Hematopoietic multipotent progenitor cell (in vitro differentiated cells): ENCODE results near the gene ZEB2. TPM values are rescaled to one million over a fixed set of nuclear protein-coding genes. Genes with fewer than 3 reads are reported as not detected.
A peak's percentile ranks its signal among the peaks of the same experiment; 100 is the strongest.

Experiments used
- DNase-seq, 3 donors: peaks; one replicate each; pipeline ENCODE4 v3.0.0-alpha.2; 2011 to 2015; ENCODE audit warnings: low read depth in 2 of 3, low spot score in 2 of 3
- total RNA-seq: library from RNA; depleted of rRNA; stranded (reverse); fragments of >200 nt; gene quantifications from one replicate; pipeline ENCODE4 v1.2.3, GENCODE V29; 2012

The ZEB2 gene
- total RNA-seq, 1 donor: 117 TPM

DNA sequence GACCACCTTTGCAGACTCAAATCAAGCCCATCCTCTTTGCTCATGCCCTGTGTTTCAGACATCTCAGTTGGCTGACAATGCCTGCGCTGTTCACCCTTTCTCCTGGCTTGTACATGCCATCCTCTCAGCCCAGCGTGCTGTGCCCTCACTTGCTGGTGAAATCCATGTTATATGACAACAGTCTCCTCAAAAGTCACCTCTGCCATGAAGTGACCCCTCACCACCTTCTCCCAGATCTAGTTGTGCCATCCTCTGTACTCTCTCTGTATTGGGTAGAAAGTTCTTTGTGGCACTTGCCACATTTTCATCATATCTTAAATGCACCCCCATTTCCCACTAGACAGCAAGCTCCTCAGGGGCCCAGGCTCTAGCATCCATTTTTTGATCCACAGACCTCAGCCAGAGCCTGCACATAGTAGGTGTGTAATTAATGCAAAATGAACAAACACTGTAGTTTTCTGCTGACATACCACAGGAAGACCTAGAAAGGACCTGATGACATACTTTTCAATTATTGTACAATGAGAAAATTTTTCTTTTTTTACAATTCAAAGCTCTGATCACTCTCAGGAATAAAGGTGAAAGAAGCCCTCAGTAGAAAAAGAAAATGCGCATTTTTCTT is 22.8 kb downstream of the ZEB2 start:
- no peak for DNase-seq

DNA sequence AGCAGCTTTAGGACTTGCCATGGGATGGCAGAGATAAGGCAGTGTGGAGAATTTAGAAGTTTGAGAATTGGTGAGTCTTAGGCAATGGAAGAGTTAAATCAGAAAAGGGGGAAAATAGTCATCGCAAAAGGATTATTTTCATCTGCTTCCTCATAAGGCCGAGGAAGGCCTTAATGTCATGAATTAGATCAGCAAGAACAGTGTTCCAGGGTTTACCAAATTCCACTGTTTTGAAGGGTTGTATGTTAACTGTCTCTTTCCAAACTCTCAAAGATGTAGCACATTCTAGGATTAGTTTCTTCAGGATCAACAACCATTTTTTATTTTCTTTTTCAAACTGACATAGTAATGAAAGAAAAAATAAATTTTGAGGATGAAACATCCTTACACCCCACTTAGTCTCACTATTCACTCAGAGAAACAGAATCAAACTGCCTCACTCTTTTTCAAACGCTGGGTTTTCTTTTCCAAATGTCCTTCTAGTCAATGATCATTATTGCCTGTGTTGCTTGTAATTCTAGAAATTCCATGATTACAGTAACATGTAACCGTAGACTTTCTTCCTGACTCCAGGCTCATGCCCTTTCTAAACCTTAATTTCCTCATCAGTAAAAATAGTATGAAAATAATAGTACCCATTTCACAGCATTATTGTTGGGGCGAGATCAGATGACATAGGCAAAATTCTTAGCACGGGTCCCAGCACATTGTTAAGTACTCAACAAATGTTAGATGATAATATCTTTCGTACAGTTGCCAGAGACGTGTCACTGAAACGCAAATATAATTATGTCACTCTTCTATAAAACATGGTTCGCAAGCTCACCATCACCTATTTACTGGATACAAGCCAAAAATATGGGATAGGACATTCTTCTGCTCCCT is 23.6 kb downstream of the ZEB2 start:
- no peak for DNase-seq

DNA sequence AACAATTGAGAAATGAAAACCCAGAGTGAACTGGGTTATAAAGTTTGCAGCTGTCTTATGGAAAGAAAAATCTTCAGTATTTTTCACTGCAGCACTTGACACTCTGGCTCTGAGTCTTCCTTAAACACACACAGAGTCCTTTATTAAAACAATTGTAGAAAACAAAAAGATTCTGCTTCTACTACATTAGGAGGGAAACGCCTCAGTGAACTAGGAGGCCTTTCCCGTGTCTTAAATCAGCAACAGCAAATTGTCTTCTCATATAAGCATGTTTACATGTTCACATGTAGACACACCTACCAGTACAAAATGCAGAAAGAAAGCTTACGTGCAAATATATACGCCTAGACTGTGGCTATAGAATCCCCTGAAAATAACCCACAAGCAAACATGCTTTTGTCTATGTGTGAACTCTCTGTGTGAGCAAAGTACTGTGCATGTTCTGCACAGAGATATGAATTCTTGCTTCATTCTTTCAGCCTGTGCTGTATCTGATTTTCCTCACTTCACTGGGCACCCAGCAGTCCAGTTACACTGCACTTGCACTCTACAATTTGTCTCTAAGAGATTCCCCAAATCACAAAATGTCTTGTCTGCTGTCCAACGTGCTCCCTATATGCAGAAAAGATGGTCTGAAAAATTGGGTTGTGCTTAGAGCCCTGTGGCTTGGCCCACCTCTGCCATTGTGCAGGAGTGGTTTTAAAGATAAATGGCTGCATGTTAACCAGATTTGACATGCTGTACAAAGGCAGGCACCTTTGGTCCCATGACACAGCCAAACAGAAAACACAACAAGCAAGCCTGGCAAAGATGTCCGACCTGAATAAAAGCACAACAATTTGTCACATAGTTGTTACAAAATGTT is 24.5 kb downstream of the ZEB2 start:
- no peak for DNase-seq

DNA sequence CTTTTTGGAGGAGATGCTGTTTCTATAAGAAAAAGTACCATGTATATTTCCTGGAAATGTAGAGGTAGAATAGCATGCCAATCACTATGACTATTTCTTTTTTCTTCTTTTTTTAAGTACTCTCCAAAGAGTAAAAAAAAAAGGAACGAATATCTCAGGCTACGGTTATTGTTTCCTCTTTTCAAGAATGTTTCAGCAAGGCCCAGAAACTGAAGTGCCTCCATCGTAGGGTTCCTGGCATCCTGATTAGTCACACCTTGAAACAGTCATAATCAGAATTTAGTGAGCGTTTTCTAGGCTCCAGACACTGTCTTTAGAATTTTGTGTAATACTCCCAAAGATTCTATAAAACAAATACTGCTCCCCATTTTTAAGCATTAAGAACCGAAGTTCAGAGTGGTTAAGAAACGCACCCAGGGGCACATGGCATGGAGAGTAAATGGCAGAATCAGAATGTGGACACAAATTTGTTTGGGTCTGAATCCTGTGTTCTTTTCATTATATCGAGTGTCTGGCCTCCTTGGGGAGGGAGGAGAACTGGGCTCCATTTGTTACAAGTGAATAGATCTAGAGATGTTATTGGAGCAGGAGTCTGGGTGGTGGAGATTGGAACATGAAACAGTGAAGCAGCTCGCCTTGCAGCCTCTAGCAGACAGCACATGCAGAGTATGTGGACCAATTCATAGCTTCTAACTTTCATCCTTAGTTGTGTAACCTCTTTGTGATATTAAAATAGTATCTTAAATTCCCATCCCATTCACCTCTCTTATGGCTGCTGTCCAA is 26.7 kb downstream of the ZEB2 start:
- peak in 2 of 3 donors; percentile 58 to 75 for DNase-seq

DNA sequence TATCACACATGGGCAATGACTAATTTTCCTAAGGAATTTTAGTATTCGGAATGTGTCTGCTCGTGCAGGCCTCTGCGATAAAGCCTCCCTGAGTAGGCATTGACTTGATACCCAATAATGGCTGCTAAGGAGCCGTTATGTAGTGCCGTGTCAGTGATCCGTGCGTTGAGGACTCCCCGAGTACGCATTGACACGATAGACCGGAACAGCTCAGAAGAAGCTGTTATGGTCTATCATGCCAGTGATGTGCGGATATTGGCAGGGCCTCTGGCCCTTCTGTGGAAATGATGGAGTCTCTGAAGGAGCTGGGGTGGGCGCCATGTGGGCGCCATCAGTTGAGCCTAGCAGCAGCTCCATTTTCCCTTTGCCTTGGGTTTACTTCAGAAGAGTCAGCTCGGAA is 29.1 kb downstream of the ZEB2 start:
- DNase-seq: no peak

DNA sequence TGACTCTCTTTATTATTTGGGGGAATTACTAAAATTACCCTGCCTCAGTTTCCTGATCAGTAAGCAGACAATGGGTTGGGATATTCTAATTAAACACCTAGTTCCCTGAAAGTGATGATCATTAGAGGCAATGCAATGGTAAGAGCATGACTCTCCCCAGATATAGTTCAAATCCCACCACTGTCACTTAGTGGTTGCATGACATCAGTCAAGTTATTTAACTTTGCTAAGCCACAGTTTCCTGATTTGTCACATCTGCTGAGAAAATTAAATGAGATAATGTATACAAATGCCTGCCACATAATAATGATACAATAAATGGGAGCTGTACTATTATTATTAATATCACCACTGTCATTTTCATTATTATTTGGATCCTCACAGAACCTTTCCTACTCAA is 29.9 kb downstream of the ZEB2 start:
- DNase-seq: peak in 1 of 3 donors; percentile 24

DNA sequence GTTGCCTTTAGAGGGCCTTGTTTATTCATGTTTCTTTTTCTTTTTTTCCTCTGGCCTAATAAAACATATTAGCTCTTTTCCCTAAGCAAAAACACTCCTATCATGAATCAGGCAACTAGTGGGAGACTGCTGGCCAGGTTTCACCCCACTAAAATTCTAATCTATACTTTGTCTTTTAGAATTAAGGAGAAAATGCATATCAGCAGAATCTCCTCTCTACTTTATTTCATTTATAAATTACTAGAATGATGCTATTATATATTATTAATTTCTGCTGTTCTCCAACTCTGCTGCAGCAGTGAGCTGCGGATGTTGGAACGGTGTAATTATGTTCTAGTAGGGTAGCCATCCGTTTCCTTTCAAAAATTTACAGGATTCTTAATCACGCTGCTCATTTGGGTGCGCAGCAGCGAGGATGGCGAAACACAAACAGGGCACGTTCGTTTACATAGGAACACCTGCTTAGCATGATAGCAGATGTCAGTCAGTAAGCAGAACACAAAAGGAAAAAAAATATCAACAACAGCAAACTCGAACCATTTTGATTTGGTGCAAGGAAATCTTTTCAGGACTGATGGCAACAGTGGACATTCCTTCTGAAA is 30.5 kb downstream of the ZEB2 start:
- DNase-seq: no peak

DNA sequence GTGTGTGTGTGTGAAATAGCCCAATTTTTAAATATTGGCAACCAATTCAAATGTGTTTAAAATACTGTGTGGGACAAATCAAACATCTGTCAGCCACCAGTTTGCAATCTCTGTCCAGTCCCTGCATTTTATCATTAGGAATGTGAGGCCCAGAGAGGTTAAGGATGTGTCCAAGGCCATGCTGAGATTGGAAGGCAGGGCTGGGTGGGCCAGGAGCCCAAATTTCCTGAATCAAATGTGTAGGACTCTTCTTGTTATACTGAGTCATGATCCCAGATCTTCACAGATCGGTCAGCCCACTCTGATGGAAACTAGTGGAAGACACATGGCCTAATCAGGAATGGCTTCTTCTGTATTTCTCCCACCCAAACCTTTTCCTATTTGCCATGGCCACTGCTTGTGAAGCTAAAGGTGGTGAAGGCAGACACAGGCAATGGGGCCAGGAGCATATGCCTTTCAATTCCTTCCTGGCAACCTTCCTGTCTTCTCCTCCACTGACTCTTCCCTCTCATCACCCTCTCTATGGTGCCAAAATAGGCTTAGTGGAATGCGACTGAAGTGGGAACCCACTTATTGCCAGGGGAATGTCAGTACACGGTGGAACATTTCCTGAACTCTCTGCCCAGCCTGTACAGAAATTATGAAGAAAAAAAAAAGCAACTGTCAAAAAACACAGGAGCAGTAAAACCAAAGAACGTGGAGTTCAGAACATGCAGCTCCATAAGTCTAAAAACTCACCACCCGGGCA is 35.5 kb downstream of the ZEB2 start:
- DNase-seq: no peak

DNA sequence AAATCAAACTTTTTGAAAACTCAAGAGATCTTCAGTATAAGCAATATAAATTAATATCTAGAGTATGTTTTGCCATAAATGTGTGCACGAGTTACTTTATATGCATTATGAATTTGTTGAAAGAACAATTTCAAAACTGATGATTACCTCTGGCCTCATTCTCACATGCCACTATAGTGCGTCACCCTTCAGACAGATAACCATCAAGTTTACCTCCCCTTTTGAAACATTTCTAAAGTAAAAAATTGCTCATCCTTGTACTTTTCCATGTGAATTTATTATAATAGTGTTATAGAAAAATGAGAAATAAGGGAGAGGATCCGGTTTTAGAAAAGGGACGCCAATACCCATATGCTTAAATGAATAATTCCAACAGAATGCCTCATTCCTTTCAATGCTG is 38.3 kb downstream of the ZEB2 start:
- no peak for DNase-seq

DNA sequence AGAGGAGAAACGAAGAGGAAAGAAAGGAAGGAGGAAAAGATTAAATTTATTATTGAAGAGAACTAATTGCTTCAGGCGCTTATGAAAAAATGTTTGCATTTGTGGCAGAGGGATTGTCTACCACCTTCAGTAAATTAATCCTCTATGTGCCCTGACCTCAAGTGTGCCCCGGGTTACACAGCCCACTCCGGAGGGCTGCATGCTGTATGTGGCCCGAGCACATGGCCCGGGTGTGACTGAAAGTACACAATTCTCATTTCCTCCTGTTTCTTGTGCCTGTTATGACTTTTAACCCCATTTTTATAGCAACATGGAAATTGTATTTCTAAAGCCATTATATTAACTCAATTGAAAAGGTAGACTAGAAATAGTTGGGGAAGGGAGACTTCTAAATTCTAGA is 38.8 kb downstream of the ZEB2 start:
- no peak for DNase-seq

DNA sequence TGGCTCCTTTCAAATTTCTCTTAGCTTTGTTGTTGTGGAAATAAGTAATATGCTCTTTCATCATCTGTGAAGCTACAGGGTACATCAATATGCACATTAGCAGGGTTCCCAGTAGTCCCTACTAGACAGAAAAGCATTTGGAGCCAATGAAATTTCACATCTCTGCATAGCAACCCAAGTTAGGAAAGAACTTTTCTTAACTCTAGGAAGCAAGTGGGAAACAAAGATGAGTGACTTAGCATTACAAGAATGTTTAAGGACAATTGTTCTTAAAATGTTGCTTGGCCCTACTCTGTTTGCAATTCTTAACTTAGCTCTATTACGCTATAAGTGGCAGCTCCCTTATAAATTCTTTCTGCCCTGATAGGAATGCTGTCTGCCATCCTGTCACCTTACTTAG is 39.6 kb downstream of the ZEB2 start:
- DNase-seq: no peak

DNA sequence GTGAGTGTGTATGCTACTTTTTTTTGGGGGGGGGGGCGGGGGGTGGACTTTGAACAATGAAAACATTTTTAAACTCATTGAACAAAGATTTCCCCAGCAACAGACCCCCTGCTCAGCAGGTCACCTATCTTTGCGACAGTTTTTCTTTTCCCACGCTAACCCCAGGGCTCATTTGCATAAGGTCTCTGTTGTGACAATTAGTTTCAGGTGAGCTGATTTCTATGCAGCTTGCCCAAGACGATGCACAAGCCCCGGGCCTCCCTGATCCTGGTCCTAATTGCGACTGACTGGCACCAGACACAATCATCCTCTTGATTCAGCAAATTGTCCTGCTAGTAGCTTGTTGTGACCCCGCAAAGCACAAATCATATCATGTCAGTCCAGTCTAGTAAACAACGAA is 40.3 kb downstream of the ZEB2 start:
- DNase-seq: no peak

DNA sequence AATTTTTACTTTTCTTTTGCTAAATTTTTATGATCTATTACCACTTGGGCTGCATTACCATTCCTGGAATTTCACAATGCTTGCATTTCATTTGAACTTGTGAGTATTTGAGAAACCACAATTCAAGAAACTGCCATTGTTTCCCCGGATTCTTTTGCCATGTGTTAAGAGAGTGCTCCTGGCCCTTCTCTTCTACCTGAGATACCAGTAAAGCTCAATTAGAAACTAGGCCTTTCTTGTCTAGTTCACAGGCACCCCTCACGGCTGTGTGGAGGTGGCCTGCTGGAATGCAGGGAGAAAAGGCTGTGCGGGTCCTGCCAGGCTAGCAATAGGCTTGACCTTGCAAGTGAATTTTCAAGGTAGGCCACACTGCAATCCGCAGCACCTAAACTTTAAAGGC is 40.8 kb downstream of the ZEB2 start:
- no peak for DNase-seq

DNA sequence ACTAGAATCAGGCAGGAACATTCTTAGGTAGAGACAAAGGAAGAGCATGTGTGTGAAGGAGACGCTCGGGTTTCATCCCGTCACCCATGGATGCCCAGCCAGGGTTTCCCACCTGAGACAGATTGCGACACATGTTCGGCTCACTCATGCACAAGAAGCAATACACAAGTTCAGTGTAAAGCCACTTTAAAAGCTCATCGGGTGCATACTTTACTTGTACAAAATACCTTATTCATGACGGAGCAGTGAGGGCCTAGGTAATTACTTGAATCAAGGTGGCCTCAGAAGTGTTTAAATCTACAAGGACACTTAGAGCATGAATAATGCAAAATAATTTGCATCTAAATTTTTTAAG is 42.0 kb downstream of the ZEB2 start:
- no peak for DNase-seq

DNA sequence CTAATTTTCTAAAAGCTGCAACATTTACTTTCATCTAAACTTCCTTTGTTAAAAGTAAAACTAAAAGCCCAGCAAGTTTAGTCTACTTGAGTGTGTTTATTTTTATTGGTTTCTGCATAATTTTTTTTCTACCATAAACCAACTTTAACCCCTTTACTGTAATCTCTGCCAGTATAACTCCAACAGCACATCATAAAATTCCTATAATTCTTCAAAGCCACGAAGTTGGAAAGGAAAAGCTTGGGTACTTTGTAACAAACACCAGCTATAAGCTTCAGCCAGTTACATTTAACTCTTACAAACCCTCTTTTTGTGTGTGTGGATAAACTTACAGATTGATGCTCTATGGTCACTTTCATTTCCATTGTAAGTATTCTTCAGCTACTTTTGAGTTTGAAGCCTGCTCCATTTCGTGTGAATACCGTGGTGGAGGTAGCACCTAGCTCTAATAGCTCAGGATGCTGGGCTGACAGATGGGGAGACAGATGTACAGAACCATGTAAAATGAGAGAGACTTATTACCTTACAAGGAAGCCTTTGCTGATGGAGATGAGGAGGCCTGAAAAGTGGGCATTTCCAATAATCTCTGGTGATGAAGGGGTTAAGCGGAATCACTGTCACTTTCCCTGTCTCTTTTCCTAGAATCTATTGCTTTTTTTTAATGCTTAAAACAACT is 42.5 kb downstream of the ZEB2 start:
- no peak for DNase-seq

DNA sequence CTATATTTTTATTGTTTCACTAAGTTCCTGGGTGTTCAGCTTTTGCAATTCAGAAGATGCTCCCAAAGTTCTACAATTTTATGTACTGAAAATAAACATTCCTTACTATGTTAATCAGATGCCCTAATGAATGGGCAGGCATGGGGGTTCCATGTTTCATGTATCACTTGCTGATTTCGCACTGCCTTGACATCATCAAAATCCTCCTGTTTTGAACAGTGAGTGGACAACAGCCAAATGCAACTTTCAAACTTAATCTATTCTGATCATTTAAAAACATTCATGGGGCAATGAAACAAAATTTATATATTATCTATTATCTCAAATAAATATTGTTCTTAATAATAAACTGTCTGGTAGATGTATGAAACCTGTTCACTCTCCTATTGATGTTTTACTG is 43.2 kb downstream of the ZEB2 start:
- DNase-seq: no peak

DNA sequence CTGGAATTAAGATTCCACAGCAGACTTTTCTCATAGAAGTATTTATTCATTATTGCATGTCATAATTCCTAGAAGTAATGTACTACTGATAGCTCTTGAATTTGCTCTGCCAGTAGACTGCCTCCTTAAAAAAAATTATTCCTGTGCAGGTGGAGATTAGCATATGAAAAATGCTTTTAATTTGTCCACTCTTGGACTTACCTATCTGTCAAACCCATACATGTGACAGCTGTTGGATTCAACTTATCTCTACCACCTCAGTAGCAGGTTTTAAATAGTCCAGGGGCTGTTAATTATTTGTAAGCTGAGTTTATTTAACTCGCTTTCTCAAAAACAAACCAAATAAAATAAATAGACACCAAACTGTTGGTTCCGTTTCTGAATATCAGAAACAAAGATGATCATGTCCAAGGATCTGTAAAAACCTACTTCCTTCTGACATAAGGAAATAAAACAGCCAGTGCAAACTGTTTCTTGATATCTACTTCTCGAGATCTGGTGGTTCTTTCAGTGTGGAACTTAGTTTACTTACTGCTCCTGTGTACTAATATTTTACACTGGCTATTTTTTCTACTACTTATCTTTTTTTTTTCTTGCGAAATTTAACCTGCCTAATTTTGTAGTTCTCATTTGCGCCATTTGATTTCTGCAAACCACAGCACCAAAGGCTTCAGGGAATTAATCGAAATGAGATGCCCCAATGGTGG is 44.2 kb downstream of the ZEB2 start:
- DNase-seq: no peak

DNA sequence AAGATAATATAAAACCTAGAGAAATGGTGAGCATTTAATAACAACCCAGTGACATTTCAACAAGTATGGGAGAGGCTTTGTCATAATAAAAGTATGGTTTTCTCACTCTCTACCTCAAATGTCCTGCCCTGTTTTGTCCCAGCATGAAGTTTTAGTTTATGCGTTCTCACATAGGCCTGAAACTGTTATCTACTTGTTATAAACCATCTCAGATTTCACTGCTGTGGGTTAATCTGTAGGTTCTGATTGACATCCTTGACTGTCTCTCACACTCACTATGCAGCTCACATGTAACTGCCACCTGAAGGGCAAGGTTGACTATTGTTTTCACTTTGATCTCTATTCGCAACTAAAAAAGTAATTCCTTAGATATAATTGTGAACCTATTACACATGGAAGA is 44.9 kb downstream of the ZEB2 start:
- DNase-seq: no peak
